A673 (cell line): ENCODE measurements around the gene IGFALS. TPM values are rescaled to one million over a fixed set of nuclear protein-coding genes. Genes with fewer than 3 reads are reported as not detected.

Source experiments
- BruUV-seq: library from RNA; stranded (reverse); fragments of 400-500 nt; replicated peaks from 2 replicates; lab custom pipeline; 2021; lab: Mats Ljungman, UMichigan
- CTCF ChIA-PET: fragments of 300-600 bp; sonication (Branson Sonifier 250); formaldehyde crosslinking; loops from one replicate; lab custom pipeline; 2022; ENCODE audit warnings: antibody characterized with exemption; lab: Charles Lee
- POLR2A ChIA-PET: fragments of 300-600 bp; sonication (Branson Sonifier 250); formaldehyde crosslinking; loops from one replicate; lab custom pipeline; 2022; ENCODE audit warnings: antibody characterized with exemption; ENCODE audit not compliant: low non-redundant PET; lab: Charles Lee
- DNase-seq: peaks from one replicate; pipeline ENCODE4 v3.0.0-alpha.2; 2015; ENCODE audit warnings: low spot score
- H3K27ac ChIP-seq: fragments of 200-600 bp; sonication (generic); 2 replicates; pipeline ENCODE4 v1.5.1; 2016; ENCODE audit warnings: mixed run types, low read depth, mild to moderate bottlenecking, mixed read lengths, antibody characterized with exemption, low read length; ENCODE audit not compliant: poor library complexity, severe bottlenecking
- H3K27me3 ChIP-seq: fragments of 200-600 bp; sonication (generic); replicated peaks from 2 replicates; pipeline ENCODE4 v1.6.1; 2017; ENCODE audit warnings: mixed run types, low read depth, mild to moderate bottlenecking, mixed read lengths, antibody characterized with exemption, low read length; ENCODE audit not compliant: insufficient read depth, poor library complexity
- H3K36me3 ChIP-seq: fragments of 200-600 bp; sonication (generic); 2 replicates; pipeline ENCODE4 v1.6.1; 2016; ENCODE audit warnings: mixed run types, mild to moderate bottlenecking, mixed read lengths, antibody characterized with exemption, low read length; ENCODE audit not compliant: insufficient read depth, poor library complexity, severe bottlenecking
- H3K4me1 ChIP-seq: fragments of 200-600 bp; sonication (generic); 2 replicates; pipeline ENCODE4 v1.6.1; 2017; ENCODE audit warnings: mixed run types, mild to moderate bottlenecking, mixed read lengths, antibody characterized with exemption, low read length; ENCODE audit not compliant: insufficient read depth, poor library complexity, severe bottlenecking
- H3K4me3 ChIP-seq: fragments of 200-600 bp; sonication (generic); 2 replicates; pipeline ENCODE4 v1.5.1; 2016; ENCODE audit warnings: low read depth, mixed run types, mild to moderate bottlenecking, mixed read lengths, low read length; ENCODE audit not compliant: poor library complexity, severe bottlenecking
- H3K9me3 ChIP-seq: fragments of 200-600 bp; sonication (generic); 2 replicates; pipeline ENCODE4 v1.6.1; 2016; ENCODE audit warnings: mixed run types, low read depth, mild to moderate bottlenecking, mixed read lengths, antibody characterized with exemption, low read length; ENCODE audit not compliant: poor library complexity, severe bottlenecking
- CTCF ChIP-seq: fragments of 300-800, 200-600 bp; sonication (generic); conservative IDR thresholded peaks from 2 replicates; pipeline ENCODE4 v1.5.1; 2017; ENCODE audit warnings: low read depth, mild to moderate bottlenecking, antibody characterized with exemption, low read length, moderate library complexity, mixed read lengths
- EZH2 ChIP-seq: fragments of 200-600 bp; sonication (generic); IDR thresholded peaks from 2 replicates; pipeline ENCODE4 v1.6.1; 2017; ENCODE audit warnings: borderline replicate concordance, low read depth, mild to moderate bottlenecking, mixed read lengths, antibody characterized with exemption, low read length; ENCODE audit not compliant: poor library complexity, severe bottlenecking
- intact Hi-C: fragments of 100-400 bp; cut with micrococcal nuclease; formaldehyde crosslinking; loops from one replicate; pipeline ENCODE4 v1.10.0; 2022; ENCODE audit not compliant: unreplicated experiment
- total RNA-seq: library from RNA; stranded (reverse); gene quantifications from 2 replicates; pipeline ENCODE4 v1.2.3, GENCODE V29; 2021

Gene IGFALS
- total RNA-seq, 1 experiment from 2014 or later, result not detected

- CTCF ChIA-PET, result no interaction called here
- POLR2A ChIA-PET, result no interaction called here
- DNase-seq, result no peak
These were observed 30.5 kb downstream of the IGFALS start for GRCh38 chr16:1762879-1763520.

GRCh38 chr16:1762196-1762878, 31.2 kb downstream of the IGFALS start:
- no peak for DNase-seq
- TF ChIP-seq CTCF (no peak), EZH2 (no peak)
- Histone ChIP-seq H3K36me3 (peaks cover 20% of the 10 kb centered on the region), H3K4me3 (no peak overlapping the region), H3K9me3 (no peaks in the 10 kb centered on the region), H3K4me1 (no peaks in the 10 kb centered on the region), H3K27me3 (no peaks in the 10 kb centered on the region), H3K27ac (no peak overlapping the region)
- BruUV-seq, result no TSS peak
- POLR2A ChIA-PET, result no interaction called here
- CTCF ChIA-PET, result no interaction called here
- intact Hi-C loops, result no loop called here

More at GRCh38 chr16:1762879-1763520, 30.5 kb downstream of the IGFALS start:
- Histone ChIP-seq H3K9me3 (no peaks in the 10 kb centered on the region), H3K4me3 (no peak overlapping the region), H3K36me3 (peaks cover 23% of the 10 kb centered on the region), H3K27me3 (no peaks in the 10 kb centered on the region), H3K27ac (no peak overlapping the region), H3K4me1 (no peaks in the 10 kb centered on the region)
- no TSS peak for BruUV-seq
- intact Hi-C loops, result no loop called here
- TF ChIP-seq EZH2 (no peak), CTCF (no peak)

- DNase-seq, result no peak
- TF ChIP-seq EZH2, result no peak
- TF ChIP-seq CTCF, result no peak
- Histone ChIP-seq H3K4me3 (no peak overlapping the region), H3K4me1 (no peaks in the 10 kb centered on the region), H3K27ac (no peak overlapping the region), H3K36me3 (peaks cover 15% of the 10 kb centered on the region), H3K27me3 (no peaks in the 10 kb centered on the region), H3K9me3 (no peaks in the 10 kb centered on the region)
- ChIA-PET POLR2A (no interaction called here), CTCF (no interaction called here)
- BruUV-seq, result no TSS peak
- intact Hi-C loops, result no loop called here
These were observed 31.8 kb downstream of the IGFALS start for GRCh38 chr16:1761751-1762150.
